Measurements from ENCODE around the gene ANKRD2. TPM values are rescaled to one million over a fixed set of nuclear protein-coding genes. Genes with fewer than 3 reads are reported as not detected.
"Not testable (repeated sequence)": the region's sequence is repeated elsewhere in the genome, so short reads cannot be mapped to it uniquely, and the experiment has no call there.

Gene ANKRD2
- total RNA-seq, 6 donors from 2014 or later: 0.67 to 2.4 (median 1.1) TPM; not detected in 1

- Histone ChIP-seq H3K4me1 (peaks cover 3 to 20% (median 9%) of the 10 kb centered on the region in 4 donors), H3K27me3 (no peaks in the 10 kb centered on the region), H3K36me3 (peaks cover 19 to 29% (median 23%) of the 10 kb centered on the region in 4 donors), H3K9me3 (no peaks in the 10 kb centered on the region), H3K27ac (peak overlapping the region in 3 of 4 donors; percentile 12 to 65 (median 22)), H3K4me3 (no peak overlapping the region)
- TF ChIP-seq EP300 (IDR thresholded peaks at IDR 0.05): no peak
- TF ChIP-seq POLR2A (IDR thresholded peaks at IDR 0.05): no peak
- no peak for TF ChIP-seq POLR2AphosphoS5 (IDR thresholded peaks at IDR 0.05)
- no peak for DNase-seq
- ATAC-seq (ENCODE audit: low FRiP score in 2 of 2): no peak
- 42 to 69% methylated on average over 2 of the region's 2 CpGs for WGBS, 2 donors
Measured at GRCh38 chr10:97573672-97574071, 1.1 kb downstream of the ANKRD2 start.

- Histone ChIP-seq H3K9me3 (no peaks in the 10 kb centered on the region), H3K4me1 (peaks cover 3 to 20% (median 9%) of the 10 kb centered on the region in 4 donors), H3K36me3 (peaks cover 11 to 21% (median 16%) of the 10 kb centered on the region in 4 donors), H3K27me3 (no peaks in the 10 kb centered on the region), H3K4me3 (no peak overlapping the region), H3K27ac (peak overlapping the region in 3 of 4 donors; percentile 22 to 51 (median 30))
- DNase-seq: peak in 1 of 2 donors; percentile 87
- 39 to 43% methylated on average over 4 of the region's 4 CpGs for WGBS, 2 donors
- ATAC-seq (ENCODE audit: low FRiP score in 2 of 2): peak in 1 of 2 donors; percentile 67
- no peak for TF ChIP-seq POLR2A (IDR thresholded peaks at IDR 0.05)
- TF ChIP-seq CTCF (IDR thresholded peaks at IDR 0.05): no peak
- TF ChIP-seq EP300 (IDR thresholded peaks at IDR 0.05): peak in 1 of 4 donors; percentile 79
- peak in 1 of 2 donors; percentile 56 for TF ChIP-seq POLR2AphosphoS5 (IDR thresholded peaks at IDR 0.05)
Measured at GRCh38 chr10:97574374-97575126, 2.0 kb downstream of the ANKRD2 start.

DNA sequence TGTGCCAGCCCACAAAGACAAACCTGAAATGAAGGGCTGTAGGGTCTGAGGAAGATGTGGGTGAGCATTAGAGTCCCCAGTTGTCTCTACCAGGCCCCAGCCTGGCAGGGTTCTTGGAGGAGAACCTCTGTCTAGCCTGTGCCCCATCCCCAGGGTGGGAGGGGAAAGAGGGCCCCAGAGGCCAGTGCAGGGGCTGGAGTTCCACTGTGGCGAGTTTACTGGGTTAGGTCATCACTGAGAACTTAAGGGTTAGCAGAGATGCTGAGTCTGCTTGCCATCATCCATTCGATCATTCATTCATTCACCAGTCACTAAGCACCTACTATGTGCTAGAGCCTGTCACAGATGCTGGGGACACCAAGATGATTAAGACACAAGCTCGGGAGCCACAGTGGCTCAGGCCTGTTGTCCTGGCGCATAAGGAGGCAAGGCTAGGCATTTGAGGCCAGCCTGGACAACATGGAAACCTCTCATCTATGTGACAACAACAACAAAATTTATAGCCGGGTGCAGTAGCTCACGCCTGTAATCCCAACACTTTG lies 2.6 kb downstream of the ANKRD2 start:
- DNase-seq (no peak), ATAC-seq (ENCODE audit: low FRiP score in 2 of 2) (no peak)
- Histone ChIP-seq H3K9me3 (no peaks in the 10 kb centered on the region), H3K4me3 (no peak overlapping the region), H3K27me3 (no peaks in the 10 kb centered on the region), H3K27ac (peak overlapping the region in 3 of 4 donors; percentile 22 to 47 (median 30)), H3K36me3 (peaks cover 6 to 14% (median 10%) of the 10 kb centered on the region in 4 donors), H3K4me1 (peaks cover 3 to 20% (median 9%) of the 10 kb centered on the region in 4 donors)
- WGBS, 2 donors: 92 to 100% methylated on average over 1 to 6 of the region's 6 CpGs
- TF ChIP-seq CTCF (IDR thresholded peaks at IDR 0.05) (no peak), POLR2AphosphoS5 (IDR thresholded peaks at IDR 0.05) (no peak), POLR2A (IDR thresholded peaks at IDR 0.05) (no peak), EP300 (IDR thresholded peaks at IDR 0.05) (no peak)

- not testable (repeated sequence) for DNase-seq, H3K27ac ChIP-seq
- WGBS, 2 donors: 41 to 78% methylated on average over 5 of the region's 5 CpGs
Measured at GRCh38 chr10:97576487-97576886, 3.9 kb downstream of the ANKRD2 start.

DNA sequence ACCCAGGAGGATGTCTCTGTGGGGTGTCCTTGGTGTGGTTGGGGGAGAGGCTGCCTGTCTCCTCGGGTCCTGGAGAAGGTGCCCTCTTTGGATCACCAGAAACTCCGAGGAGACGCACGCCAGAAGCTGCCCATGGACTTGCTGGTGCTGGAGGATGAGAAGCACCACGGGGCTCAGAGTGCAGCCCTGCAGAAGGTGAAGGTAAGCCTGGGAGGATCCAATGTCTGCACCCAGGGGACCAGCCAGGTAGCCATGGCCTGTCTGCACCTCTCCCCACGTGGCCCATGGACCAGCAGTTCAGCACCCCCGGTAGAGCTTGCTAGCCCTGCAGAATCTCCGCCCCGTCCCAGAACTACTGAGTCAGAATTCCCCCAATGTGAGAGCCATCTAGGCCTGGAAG lies 5.1 kb downstream of the ANKRD2 start:
- no peak overlapping the region for H3K4me3 ChIP-seq
- no peaks in the 10 kb centered on the region for H3K9me3 ChIP-seq
- DNase-seq (no peak), ATAC-seq (ENCODE audit: low FRiP score in 2 of 2) (no peak)
- WGBS, 2 donors: 86 to 92% methylated on average over 2 to 9 of the region's 9 CpGs
- peaks cover 0 to 12% (median under 1%) of the 10 kb centered on the region in 4 donors for H3K4me1 ChIP-seq
- no peaks in the 10 kb centered on the region for H3K36me3 ChIP-seq
- H3K27me3 ChIP-seq: no peaks in the 10 kb centered on the region
- no peak overlapping the region for H3K27ac ChIP-seq
- TF ChIP-seq CTCF (IDR thresholded peaks at IDR 0.05): no peak
- no peak for TF ChIP-seq EP300 (IDR thresholded peaks at IDR 0.05)
- TF ChIP-seq POLR2A (IDR thresholded peaks at IDR 0.05): no peak
- TF ChIP-seq POLR2AphosphoS5 (IDR thresholded peaks at IDR 0.05): no peak

More at GRCh38 chr10:97576487-97576886, 3.9 kb downstream of the ANKRD2 start:
- H3K36me3 ChIP-seq; ATAC-seq (ENCODE audit: low FRiP score in 2 of 2); H3K9me3 ChIP-seq; H3K27me3 ChIP-seq; H3K4me3 ChIP-seq: not testable (repeated sequence)
- H3K4me1 ChIP-seq: peaks cover 3 to 20% (median 9%) of the 10 kb centered on the region in 4 donors
